Measurements from ENCODE around the gene ATXN7L3. TPM values are rescaled to one million over a fixed set of nuclear protein-coding genes. Genes with fewer than 3 reads are reported as not detected.
A peak's percentile ranks its signal among the peaks of the same experiment; 100 is the strongest.

ATXN7L3 gene
- total and polyA plus RNA-seq, 9 of the 15 experiments (the other 6 are each of a cell fraction or from before 2014, with no cell fraction given), result 0.62 to 66.1 (median 33.2) TPM

DNA sequence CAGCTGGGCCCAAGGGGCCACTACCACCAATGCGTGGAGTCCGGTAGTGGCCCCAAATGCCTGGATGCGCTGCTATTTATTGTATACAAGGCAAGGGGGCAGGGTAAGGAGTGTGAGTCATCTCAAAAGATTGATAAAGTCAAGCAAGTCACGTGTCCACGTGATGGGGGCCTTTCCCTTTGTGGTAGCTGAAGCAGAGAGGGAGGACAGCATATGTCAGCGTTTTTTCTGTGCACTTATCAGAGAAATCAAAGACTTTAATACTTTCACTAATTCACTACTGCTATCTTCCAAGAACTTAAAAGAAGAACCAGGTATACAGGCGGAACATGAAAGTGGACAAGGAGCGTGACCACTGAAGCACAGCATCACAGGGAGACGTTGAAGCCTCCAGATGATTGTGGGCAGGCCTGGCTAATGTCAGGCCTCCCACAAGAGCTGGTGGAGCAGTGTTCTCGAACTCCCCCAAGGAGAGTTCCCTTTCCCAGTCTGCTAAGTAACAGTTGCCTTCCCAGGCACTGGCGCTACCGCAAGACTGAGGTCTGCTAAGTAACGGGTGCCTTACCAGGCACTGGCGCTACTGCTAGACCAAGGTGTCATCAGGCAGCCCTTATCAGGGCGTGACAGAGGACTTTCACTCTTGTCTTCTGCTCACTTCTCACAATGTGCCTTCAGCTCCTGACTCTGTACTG is 40.0 kb downstream of the ATXN7L3 start (continued):
- TF ChIP-seq, protein P1, sequence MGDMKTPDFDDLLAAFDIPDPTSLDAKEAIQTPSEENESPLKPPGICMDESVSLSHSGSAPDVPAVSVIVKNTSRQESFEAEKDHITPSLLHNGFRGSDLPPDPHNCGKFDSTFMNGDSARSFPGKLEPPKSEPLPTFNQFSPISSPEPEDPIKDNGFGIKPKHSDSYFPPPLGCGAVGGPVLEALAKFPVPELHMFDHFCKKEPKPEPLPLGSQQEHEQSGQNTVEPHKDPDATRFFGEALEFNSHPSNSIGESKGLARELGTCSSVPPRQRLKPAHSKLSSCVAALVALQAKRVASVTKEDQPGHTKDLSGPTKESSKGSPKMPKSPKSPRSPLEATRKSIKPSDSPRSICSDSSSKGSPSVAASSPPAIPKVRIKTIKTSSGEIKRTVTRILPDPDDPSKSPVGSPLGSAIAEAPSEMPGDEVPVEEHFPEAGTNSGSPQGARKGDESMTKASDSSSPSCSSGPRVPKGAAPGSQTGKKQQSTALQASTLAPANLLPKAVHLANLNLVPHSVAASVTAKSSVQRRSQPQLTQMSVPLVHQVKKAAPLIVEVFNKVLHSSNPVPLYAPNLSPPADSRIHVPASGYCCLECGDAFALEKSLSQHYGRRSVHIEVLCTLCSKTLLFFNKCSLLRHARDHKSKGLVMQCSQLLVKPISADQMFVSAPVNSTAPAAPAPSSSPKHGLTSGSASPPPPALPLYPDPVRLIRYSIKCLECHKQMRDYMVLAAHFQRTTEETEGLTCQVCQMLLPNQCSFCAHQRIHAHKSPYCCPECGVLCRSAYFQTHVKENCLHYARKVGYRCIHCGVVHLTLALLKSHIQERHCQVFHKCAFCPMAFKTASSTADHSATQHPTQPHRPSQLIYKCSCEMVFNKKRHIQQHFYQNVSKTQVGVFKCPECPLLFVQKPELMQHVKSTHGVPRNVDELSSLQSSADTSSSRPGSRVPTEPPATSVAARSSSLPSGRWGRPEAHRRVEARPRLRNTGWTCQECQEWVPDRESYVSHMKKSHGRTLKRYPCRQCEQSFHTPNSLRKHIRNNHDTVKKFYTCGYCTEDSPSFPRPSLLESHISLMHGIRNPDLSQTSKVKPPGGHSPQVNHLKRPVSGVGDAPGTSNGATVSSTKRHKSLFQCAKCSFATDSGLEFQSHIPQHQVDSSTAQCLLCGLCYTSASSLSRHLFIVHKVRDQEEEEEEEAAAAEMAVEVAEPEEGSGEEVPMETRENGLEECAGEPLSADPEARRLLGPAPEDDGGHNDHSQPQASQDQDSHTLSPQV (IDR thresholded peaks at IDR 0.05), result peak; percentile 78; the same call in 1 of the 2 replicates
- no peak for TF ChIP-seq HNRNPH1 (optimal IDR thresholded peaks at IDR 0.05; ENCODE audit: low read depth, low read length)
- TF ChIP-seq CEBPG (CRISPR knock-in tag; IDR thresholded peaks at IDR 0.05), result peak; percentile 79
- TF ChIP-seq CEBPG (tag; conservative IDR thresholded peaks at IDR 0.05 in 1 of 2, IDR thresholded peaks at IDR 0.05 in 1 of 2), result no peak
- peak; percentile 87 for TF ChIP-seq MAFK (IDR thresholded peaks at IDR 0.05; ENCODE audit: low read length)
- no peak for TF ChIP-seq NR4A1 (CRISPR knock-in tag; IDR thresholded peaks at IDR 0.05)
- TF ChIP-seq NR4A1 (tag; IDR thresholded peaks at IDR 0.05), result no peak; the same call in 1 of the 2 replicates
- TF ChIP-seq GTF2E2 (tag; IDR thresholded peaks at IDR 0.05), result no peak
- 0 out of 4 replicates have a peak, but pooled peaks of 1 of the 2 experiments have one; percentile 58 for TF ChIP-seq ARNT (IDR thresholded peaks at IDR 0.05)
- TF ChIP-seq, protein P2, sequence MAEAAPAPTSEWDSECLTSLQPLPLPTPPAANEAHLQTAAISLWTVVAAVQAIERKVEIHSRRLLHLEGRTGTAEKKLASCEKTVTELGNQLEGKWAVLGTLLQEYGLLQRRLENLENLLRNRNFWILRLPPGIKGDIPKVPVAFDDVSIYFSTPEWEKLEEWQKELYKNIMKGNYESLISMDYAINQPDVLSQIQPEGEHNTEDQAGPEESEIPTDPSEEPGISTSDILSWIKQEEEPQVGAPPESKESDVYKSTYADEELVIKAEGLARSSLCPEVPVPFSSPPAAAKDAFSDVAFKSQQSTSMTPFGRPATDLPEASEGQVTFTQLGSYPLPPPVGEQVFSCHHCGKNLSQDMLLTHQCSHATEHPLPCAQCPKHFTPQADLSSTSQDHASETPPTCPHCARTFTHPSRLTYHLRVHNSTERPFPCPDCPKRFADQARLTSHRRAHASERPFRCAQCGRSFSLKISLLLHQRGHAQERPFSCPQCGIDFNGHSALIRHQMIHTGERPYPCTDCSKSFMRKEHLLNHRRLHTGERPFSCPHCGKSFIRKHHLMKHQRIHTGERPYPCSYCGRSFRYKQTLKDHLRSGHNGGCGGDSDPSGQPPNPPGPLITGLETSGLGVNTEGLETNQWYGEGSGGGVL (CRISPR knock-in tag; IDR thresholded peaks at IDR 0.05), result no peak
- TF ChIP-seq SRSF9 (IDR thresholded peaks at IDR 0.05; ENCODE audit: borderline replicate concordance, low read depth, low read length), result no peak
- TF ChIP-seq POLR3A (IDR thresholded peaks at IDR 0.05; ENCODE audit: borderline replicate concordance, extremely low read depth, insufficient read depth, insufficient read length), result no peak
- peak; percentile 40 for TF ChIP-seq RBBP5 (IDR thresholded peaks at IDR 0.05; ENCODE audit: borderline replicate concordance, insufficient read depth, low read length, poor library complexity, severe bottlenecking)
- TF ChIP-seq, protein P3, sequence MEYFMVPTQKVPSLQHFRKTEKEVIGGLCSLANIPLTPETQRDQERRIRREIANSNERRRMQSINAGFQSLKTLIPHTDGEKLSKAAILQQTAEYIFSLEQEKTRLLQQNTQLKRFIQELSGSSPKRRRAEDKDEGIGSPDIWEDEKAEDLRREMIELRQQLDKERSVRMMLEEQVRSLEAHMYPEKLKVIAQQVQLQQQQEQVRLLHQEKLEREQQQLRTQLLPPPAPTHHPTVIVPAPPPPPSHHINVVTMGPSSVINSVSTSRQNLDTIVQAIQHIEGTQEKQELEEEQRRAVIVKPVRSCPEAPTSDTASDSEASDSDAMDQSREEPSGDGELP (CRISPR knock-in tag; IDR thresholded peaks at IDR 0.05; ENCODE audit: borderline replicate concordance), result peak; percentile 80
- TF ChIP-seq, protein P4, sequence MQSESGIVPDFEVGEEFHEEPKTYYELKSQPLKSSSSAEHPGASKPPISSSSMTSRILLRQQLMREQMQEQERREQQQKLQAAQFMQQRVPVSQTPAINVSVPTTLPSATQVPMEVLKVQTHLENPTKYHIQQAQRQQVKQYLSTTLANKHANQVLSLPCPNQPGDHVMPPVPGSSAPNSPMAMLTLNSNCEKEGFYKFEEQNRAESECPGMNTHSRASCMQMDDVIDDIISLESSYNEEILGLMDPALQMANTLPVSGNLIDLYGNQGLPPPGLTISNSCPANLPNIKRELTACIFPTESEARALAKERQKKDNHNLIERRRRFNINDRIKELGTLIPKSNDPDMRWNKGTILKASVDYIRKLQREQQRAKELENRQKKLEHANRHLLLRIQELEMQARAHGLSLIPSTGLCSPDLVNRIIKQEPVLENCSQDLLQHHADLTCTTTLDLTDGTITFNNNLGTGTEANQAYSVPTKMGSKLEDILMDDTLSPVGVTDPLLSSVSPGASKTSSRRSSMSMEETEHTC (IDR thresholded peaks at IDR 0.05), result peak; percentile 78
- TF ChIP-seq SIN3A (IDR thresholded peaks at IDR 0.05; ENCODE audit: borderline replicate concordance in 2 of 2, control insufficient read depth in 1 of 2, low read depth in 2 of 2, low read length in 2 of 2), result 0 out of 4 replicates have a peak, but pooled peaks of 1 of the 2 experiments have one; percentile 22

Measured in K562 (cell line).